GF-D8 (cell line): ENCODE data around the gene GPR137.

Source experiments
- DNase-seq: peaks from one replicate; lab custom pipeline; 2025; lab: John Stamatoyannopoulos, UW

The GPR137 gene

DNA sequence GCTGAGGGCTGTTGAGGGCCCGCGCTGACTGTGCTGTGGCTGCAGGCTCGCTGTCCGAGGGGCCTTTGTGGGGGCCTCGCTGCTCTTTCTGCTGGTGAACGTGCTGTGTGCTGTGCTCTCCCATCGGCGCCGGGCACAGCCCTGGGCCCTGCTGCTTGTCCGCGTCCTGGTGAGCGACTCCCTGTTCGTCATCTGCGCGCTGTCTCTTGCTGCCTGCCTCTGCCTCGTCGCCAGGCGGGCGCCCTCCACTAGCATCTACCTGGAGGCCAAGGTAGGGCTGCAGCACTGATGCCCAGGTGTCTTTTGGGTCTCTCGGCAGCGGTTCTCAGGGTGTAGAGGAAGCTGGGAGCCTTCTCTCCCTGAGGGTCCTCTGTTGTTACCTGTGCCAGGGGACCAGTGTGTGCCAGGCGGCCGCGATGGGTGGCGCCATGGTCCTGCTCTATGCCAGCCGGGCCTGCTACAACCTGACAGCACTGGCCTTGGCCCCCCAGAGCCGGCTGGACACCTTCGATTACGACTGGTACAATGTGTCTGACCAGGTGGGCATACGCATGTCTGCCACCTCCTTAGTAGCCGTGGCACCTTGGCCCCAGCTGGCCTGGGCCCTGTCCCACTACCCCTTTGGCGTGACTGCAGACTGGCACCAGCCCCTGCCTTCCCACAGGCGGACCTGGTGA lies 2.2 kb downstream of the GPR137 start:
- no peak for DNase-seq

DNA sequence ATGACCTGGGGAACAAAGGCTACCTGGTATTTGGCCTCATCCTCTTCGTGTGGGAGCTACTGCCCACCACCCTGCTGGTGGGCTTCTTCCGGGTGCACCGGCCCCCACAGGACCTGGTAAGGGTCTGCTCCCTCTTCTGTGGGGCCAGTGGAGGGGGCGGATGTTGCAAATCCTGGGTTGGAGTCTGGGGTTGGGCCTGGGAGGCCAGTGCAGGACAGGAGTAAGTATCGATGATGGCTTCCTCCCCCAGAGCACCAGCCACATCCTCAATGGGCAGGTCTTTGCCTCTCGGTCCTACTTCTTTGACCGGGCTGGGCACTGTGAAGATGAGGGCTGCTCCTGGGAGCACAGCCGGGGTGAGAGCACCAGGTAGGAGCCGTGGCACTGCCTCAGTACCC lies 2.7 kb downstream of the GPR137 start:
- no peak for DNase-seq

DNA sequence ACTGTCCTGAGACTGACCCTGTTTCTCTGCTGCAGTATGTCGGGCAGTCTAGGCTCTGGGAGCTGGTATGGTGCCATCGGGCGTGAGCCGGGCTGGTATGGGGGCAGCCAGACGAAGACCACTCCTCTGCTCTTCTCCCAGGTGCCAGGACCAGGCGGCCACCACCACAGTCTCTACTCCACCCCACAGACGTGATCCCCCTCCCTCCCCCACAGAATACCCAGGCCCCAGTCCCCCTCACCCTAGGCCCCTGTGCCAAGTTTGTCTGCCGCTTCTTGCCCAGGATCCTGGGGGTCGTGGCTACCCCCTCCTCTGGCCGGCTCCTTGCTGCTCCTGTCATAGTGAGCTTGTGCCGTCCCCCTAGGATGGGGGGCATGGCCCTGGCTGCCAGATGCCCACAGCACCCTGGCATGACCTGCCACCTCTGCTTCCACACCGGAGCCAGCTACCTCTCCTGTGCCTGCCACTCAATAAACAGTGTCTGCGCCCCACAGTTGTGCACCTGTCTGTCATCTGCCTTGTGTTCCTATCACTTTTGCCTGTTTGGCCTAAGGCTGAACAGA lies 3.4 kb downstream of the GPR137 start:
- DNase-seq, result no peak

DNA sequence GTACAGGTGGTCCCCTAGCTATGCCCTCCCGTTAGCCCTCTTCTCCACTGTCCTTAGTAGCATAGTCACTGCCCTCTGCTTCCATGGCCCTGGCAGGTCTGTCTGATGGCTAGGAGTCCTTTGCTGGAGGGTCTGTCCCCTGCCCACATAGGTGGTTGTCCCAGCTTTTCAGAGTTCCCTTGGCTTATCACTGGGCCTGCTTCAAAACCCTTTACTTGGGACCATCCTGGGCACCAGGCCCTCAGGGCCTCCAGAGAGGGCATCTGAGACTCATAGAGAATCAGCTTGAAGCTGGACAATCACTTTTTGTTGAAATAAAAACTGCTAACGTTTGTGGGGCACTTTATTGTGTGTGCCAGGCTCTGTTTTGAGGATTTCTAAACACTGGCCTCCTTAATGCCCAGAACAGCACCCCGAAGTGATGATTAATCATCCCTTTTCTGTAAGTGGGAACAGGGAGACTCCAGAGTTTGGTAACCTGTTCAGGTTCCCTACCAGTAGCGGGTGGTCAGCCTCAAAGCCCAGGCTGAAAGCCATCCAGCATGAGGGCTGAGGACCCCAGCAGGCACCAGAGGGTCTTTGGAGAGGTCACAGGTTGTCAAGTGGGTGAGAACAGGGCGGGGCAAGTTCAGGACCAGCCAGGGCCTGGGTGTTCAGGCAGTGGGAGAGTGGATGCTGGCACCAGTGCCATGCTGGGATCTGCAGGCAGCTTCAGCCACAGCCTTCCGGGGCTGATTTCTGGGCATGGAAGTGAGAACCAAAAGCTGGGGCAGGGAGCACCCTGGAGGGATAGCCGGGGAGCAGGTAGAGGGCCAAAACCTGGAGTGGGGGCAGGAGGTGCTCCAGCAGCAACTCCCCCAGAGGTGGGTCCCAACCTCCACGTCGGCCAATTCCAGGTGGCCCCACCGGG lies 5.0 kb downstream of the GPR137 start:
- DNase-seq, result no peak

DNA sequence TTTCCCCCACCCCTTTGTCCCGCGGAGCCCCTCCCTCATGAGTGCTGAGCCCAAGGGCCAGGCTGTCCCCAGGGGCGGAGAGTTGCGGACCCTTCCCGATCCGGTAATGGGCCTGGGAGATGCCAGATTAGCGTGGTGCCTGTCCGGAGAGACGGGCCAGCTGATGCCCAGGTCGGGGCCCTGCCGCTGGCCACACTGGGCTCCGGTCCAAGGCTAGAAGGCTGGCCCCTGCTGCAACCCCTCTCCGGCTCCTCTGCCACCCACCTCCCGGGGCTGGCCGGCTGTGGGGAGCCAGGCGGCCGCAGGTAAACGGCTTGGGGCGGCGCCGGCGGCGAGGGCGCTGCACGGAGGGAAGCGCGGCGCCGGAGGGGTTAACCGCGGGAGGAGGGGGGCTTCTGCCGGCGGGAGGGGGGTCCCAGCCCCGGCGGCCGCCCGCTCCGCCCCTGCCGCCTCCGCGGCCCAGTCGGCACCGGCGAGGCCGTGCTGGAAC lies 5.7 kb downstream of the GPR137 start, which contains the start of gene KCNK4:
Gene KCNK4 (plus strand): TSS at position 41 of the 490 bp plus-strand sequence. CDS start 1,717 bp downstream, outside the sequence.
- no peak for DNase-seq

DNA sequence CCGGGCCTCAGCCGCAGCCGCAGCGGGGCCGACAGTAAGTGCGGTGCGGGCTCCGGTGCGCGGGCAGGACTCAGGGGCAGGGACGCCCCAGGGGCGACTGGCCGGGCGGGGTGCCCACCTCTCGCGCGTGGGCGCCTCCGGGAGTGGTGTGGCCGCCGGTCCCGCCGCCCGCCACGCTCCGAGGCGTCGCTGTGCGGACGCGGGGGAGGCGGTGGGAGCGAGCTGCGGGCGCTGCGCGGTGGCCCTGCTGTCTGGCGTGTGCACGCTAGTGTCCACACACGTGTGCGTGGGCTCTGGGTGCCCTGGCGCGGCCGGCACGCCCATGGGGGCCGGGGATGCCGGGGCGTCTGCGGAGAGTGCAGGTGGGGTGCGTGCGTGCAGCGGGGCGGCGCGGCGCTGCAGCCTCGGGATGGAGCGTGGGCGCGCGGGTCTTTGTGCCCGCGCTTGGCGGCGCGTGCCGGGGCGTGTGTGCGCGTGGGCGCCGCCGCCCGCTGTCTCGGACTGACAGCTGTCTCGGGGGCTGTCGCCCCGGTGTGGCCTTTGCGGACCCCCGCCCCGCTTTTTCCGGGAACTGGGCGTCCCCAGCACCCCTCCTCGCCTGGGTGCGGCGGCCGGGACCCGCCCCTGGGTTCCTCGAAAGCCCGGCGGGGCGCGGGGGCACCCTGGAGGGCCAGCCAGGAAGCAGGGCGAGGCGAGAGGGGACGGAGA lies 6.3 kb downstream of the GPR137 start:
- no peak for DNase-seq

DNA sequence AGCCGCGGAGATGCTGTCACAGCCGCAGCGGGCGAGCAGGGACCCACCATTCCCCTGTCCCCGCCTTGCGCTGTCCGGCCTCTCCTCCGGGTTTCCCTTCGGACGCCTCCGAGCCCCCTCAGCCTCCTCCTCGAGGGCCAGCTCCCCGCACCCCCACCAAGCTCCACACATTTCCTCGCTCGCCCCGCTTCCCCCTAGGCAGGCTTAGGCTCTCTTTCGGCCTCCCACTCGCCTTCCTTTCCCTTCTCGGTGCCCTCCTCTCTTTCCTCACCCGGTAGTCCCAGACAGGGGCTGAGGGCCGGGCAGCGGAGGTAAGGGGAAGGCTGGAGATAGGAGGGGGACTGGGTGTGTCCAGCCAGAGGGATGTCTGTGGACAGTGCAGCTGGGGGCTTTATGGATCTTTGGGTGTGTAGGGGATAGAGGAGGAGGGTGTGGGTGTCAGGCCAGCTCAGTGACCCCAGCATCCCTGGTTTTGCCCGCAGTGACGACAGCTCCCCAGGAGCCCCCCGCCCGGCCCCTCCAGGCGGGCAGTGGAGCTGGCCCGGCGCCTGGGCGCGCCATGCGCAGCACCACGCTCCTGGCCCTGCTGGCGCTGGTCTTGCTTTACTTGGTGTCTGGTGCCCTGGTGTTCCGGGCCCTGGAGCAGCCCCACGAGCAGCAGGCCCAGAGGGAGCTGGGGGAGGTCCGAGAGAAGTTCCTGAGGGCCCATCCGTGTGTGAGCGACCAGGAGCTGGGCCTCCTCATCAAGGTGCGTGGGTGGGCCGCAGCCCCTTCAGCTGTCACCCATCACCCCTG lies 7.0 kb downstream of the GPR137 start:
- DNase-seq, result no peak

DNA sequence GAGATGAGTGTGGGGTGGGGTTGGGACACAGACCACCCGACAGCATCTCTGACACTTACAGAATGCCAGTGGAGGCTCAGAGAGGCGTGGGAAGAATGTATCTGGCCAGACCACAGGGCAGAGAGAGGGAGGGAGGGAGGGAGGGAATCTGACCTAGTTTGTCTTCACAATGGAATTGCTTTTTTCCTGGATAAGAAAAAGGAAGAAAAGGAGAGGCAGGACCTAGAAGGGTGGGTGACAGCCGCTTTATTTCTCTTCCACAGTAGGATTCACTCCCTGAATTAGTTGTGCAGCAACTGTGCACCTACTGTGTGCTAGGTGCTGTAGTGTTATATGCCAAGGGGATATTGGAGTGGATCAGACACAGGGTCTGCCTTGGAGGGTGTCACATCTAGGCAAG lies 9.1 kb downstream of the GPR137 start:
- DNase-seq, result no peak

DNA sequence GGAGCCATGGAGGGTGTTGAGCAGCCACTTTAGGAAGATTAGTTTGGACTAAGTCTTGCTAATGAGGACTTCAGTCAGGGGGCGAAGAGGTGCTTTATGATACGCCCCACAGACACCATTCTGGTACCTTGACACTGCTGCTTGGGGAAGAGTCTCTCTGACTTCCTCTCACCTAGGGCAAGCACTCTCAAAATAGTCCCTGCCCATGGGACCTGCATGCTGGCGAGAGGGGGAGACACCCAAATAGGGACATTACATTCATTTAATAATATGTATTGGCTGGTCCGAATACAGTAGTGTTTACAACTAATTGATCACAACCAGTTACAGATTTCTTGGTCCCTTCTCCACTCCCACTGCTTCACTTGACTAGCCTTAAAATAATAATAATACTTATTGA lies 10.1 kb downstream of the GPR137 start:
- no peak for DNase-seq

DNA sequence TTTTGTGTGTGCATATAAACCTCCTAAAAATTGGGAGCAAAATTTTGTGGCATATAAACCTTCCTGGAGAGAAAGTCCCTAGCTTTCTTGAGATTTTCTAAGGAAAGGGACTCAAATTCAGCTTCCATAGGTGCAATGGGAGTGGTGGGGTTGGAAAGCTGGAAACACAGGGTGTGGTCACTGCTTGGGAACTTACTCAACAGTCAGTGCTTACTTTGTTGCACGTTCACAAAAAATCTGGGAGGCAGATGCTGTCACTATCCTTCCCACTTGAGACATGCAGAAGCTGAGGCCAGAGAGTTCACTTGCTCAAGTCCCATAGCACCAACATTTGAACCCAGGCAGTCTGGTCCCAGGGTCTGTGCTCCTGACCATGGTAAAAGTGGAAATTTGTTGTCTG lies 10.6 kb downstream of the GPR137 start:
- DNase-seq, result no peak

DNA sequence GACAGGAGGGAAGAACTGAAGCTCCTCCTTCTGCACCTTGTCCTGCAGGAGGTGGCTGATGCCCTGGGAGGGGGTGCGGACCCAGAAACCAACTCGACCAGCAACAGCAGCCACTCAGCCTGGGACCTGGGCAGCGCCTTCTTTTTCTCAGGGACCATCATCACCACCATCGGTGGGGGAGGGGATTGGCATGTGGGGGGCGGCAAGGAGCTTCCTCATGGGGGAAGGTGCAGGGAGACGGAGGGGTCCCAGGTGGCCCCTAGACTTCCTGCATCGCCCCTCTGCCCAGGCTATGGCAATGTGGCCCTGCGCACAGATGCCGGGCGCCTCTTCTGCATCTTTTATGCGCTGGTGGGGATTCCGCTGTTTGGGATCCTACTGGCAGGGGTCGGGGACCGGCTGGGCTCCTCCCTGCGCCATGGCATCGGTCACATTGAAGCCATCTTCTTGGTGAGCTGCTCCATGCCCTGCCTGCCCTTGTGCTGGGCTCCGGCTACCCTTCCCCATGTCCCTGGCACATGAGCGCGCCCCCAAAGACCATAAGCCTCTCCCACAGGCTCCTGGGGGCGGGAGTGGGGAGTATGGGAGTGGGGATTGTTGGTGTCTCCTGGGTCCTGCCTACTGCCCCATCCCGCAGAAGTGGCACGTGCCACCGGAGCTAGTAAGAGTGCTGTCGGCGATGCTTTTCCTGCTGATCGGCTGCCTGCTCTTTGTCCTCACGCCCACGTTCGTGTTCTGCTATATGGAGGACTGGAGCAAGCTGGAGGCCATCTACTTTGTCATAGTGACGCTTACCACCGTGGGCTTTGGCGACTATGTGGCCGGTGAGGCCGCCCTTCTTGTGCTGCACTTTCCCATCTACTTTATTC lies 11.4 kb downstream of the GPR137 start:
- no peak for DNase-seq

DNA sequence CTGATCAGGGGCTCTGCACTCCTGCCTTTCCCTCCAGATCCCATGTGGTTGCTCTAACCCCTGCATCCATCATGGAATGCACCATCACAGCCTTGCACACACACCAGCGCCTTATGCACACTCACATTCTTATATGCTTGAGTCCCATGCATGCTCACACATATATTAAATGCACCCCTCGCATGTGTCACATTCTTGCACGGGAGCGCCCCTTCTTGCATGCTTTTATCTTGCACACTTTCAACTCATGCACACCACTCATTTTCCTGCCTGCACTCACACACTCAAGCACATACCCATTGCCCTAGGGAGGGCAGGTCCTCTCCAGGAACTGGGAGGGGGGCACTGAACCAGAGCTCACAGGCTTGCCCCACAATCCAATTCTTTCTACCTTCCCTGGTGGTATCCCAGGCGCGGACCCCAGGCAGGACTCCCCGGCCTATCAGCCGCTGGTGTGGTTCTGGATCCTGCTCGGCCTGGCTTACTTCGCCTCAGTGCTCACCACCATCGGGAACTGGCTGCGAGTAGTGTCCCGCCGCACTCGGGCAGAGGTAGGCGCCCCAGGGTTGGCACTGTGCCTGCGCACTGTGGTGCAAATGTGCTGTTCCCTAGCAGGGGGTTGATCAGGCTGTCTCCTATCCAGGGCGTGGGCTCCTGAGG lies 12.2 kb downstream of the GPR137 start:
- no peak for DNase-seq

DNA sequence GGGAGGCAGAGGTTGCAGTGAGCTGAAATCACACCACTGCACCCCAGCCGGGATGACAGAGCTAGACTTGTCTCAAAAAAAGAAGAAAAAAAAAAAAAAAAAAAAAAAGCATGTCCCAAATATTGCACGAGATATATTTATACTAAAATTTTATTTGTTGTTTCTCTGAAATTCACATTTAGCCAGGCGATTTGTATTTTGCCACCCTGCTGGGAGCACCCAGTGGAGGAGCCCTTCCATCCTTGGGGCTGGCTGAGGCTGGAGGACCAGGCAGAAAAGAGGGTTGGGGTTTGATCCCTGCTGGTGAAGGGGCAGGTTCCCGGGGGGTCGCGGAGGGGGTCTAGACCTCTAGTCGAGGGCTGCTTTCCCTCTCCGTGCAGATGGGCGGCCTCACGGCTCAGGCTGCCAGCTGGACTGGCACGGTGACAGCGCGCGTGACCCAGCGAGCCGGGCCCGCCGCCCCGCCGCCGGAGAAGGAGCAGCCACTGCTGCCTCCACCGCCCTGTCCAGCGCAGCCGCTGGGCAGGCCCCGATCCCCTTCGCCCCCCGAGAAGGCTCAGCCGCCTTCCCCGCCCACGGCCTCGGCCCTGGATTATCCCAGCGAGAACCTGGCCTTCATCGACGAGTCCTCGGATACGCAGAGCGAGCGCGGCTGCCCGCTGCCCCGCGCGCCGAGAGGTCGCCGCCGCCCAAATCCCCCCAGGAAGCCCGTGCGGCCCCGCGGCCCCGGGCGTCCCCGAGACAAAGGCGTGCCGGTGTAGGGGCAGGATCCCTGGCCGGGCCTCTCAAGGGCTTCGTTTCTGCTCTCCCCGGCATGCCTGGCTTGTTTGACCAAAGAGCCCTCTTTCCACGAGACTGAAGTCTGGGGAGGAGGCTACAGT lies 13.6 kb downstream of the GPR137 start:
- no peak for DNase-seq

DNA sequence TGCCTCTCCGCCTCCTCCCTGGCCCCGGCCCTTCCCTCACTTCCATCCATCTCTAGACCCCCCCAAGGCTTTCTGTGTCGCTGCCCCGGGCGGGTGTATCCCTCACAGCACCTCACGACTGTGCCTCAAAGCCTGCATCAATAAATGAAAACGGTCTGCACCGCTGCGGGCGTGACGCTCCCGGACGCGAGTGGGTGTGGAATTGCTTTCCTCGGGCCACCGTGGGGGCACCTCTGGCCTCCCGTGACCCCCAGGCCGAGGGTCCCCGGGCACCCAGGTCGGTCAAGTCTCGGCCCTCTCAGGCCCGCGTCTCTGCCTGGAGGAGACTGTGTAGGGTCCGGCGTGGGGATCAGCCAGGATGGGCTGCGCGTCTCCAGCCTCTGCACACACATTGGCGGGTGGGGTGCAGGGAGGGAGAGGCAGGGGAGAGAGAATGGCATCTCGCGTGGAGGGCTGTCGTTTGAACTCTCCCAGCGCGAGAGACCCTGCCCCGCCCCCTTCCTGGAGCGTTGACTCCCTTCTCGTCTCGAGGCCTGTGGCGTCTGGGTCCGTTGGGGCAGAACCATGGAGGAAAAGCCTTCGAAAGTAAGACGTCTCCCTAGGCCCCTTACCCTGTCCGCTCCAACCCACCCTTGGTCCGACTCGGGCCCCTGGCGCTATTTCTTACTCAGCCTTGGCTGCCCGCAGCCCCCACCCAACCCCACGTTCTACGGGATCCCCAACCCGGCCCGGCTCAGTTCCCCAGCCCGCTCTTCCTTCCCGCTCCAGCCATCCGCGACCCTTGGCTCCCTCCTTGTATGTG lies 14.4 kb downstream of the GPR137 start, which contains the start of gene CATSPERZ:
Gene CATSPERZ (plus strand): TSS at position 512 of the 802 bp plus-strand sequence. CDS start 53 bp downstream, at position 565.
- DNase-seq, result no peak

DNA sequence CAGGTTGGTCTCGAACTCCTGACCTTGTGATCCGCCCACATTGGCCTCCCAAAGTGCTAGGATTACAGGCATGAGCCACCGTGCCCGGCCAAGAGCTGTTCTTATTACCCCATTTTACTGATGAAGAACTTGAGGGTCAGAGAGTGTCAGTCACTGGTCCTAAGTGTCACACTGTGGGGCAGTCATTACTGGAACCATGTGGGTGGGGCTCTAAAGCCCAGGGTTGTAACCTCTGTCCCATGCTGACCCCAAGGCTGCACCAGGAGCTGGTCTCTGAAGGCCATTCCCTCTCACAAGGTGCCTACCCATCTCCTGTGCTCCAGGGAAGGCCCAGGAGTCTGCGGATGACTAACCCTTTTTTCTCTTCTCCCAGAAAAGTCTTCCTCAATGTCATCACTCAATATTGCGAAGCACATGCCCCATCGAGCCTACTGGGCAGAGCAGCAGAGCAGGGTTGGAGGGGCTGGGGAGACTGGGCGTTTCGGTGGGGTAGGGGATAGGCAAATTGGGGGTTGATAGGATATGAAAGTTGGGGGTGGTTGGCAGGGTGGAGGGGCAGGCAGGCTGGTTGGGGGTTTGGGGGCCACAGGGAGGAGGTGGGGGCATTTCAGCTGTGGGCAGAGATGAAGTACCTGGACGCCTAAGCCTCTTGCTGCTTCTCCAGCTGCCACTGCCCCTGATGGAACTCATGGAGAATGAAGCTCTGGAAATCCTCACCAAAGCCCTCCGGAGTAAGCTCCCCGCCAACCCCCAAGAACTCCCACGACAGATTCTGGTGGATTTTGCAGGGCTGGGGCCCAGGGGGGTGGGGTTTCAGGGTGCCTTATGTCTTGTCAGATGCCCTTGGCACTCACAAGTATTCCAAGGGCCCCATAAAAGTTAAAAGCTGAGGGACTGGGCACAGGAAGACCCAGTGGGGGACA lies 17.7 kb downstream of the GPR137 start:
- DNase-seq, result no peak

DNA sequence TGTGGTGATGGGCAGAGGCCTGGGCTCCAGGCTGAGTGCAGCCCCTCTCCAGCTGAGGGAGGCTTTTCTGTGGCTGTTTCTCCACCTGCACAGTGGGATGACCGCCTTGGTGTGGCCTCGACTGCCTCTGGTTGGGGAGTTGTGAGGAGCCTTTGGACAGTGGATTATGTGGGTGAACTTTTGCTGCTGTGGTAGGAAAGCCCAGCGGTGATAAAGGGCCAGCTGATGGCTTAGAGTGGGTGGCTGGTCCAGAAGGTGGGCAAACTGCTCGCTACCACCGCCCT lies 18.3 kb downstream of the GPR137 start:
- no peak for DNase-seq
